GM20431 (cell line): ENCODE results near the gene PMPCA.

Experiments used
- in situ Hi-C: fragments of 300-500 bp; cut with MseI, MboI; formaldehyde crosslinking; loops from one replicate; pipeline ENCODE4 v1.15.0; 2020; ENCODE audit warnings: low sequenced_read_pairs; ENCODE audit not compliant: unreplicated experiment

PMPCA gene, protein sequence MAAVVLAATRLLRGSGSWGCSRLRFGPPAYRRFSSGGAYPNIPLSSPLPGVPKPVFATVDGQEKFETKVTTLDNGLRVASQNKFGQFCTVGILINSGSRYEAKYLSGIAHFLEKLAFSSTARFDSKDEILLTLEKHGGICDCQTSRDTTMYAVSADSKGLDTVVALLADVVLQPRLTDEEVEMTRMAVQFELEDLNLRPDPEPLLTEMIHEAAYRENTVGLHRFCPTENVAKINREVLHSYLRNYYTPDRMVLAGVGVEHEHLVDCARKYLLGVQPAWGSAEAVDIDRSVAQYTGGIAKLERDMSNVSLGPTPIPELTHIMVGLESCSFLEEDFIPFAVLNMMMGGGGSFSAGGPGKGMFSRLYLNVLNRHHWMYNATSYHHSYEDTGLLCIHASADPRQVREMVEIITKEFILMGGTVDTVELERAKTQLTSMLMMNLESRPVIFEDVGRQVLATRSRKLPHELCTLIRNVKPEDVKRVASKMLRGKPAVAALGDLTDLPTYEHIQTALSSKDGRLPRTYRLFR

DNA sequence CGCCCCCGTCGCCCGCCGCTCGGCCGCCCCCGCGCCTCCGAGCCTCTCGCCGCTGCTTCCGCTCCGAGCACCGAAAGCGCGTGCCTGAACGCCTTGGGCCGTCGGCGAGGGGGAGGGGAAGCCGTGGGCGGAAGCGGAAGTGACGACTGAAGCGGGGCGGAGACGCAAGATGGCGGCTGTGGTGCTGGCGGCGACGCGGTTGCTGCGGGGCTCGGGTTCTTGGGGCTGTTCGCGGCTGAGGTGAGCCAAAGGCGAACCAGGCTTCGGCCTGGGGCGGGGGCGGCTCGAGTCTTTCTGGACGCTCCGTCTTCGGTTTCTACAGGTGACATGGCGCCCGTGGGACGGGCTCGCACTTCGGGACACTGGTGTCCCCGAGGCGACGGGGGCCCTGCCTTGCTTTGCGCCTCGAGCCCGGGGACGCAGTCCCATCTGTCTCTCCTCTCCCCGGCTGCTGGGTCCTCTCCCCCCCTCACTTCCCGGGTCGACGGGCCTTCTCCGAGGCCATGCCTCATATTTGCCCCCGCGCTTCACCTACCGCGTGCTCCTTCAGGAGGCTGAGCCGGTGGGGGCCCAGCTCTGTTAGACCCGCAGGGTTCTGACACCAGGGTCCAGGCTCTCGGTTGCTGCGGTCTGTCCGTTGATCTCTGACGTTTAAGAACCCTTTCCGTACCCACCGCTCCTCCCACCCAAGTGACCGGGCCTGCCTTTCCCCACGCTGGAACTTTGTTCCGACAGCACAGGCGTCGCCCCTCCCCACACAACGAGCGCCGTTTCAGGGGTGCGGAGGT is at the start of gene PMPCA, which contains the start of gene ENTR1:
Gene PMPCA, plus strand, starts transcription at position 159 of the 788 bp plus-strand sequence. Its CDS starts 11 bp downstream, at position 170.
Gene ENTR1, minus strand, starts transcription at position 115 of the 788 bp plus-strand sequence. CDS start 217 bp downstream, outside the sequence.
- in situ Hi-C loops = no loop called here

- in situ Hi-C loops = no loop called here
Observed at GRCh38 chr9:136361047-136361753, 49.3 kb upstream of the PMPCA start.

DNA sequence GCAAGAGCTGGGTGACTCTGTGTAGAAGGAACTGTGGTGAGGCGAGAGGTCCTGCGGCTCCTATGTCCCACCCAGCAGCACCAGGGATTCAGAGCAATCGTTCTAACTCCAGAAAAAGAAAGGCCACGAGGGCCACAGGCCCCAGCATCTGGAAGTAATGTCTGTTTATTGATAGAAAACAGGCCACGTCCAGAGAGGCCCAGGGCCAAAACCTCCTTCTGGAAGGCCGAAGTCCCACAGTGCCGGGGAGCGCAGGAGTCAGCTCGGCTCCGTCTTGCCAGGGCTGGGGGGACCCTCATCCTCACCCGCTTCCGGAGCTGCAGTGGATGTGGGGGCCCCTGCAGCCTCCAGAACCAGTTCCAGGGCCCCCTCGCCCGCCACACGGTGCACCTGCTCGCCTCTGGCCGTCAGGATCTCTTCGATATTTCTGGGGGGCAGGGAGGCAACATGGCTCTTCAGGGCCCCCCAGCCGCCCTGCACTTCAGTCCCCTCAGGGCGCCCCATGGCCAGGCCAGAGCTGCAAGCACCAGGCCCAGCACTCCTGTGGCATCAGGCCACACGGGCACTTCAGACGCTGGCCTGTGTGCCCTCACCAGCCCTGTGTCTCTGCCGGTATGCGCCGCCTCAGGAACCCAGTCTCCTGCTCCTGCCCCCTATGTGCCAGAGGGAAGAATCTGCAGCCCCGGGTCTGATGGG is 48.6 kb upstream of the PMPCA start:
- in situ Hi-C loops = no loop called here

DNA sequence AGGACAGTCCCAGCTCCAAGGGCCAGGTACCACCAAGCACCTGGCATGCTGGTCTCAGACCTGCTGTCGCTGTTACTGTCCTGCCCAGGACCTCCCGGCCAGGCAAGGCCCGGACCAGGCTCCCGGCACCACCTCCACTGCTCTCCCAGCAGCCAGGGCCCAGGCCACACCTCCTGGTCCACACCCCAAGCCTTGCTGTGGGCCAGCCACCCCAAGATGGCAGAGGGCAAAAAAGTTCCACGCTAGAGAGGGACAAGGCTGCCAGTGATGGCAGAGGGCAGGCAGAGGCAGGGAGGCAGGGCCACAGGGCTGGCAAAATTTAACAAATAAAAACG is 48.0 kb upstream of the PMPCA start:
- in situ Hi-C loops = no loop called here

DNA sequence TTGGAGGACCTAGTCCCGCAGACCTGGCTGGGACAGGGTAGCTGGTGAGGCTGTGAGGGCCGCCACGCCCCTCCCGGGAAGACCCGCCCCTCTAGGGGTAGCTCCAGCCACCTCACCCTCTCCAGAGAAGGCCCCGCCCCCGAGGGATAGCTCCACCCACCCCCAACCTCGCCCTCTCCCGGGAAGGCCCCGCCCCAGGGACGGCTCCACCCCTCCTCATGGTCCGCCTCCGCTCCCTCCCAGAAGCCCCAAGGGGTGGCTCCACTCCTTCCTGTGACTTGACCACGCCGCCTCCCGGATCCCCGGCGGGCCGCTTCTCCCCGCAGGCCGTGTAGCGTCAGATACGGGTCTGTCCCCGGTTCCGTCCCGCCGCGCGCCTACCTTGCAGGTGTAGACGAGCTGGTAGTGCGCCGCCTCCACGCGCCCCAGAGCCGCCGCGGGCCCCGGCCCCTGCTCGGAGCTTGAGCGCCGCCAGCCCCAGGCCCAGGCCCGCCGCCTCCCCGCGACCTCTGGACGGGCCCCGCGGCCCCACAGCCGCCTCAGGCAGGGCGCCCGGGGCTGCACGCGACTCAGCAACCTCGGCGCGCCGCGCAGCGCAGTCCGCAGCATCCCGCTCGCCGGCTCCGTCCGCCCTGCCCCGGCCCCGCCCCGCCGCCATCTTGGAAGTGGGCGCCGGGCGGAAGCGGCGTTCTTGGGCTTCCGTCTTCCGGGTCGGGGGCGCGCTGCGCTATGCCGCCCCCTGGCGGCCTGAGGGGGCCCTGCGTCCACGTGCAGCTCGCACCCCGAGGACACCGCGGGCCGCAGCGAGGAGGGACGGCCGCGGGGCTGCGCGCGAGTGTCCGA is 47.1 kb upstream of the PMPCA start, which contains the start of gene DNLZ:
Gene DNLZ, minus strand, starts transcription at position 639 of the 843 bp plus-strand sequence. Its CDS starts 30 bp downstream, at position 609.
- in situ Hi-C loops = no loop called here

DNA sequence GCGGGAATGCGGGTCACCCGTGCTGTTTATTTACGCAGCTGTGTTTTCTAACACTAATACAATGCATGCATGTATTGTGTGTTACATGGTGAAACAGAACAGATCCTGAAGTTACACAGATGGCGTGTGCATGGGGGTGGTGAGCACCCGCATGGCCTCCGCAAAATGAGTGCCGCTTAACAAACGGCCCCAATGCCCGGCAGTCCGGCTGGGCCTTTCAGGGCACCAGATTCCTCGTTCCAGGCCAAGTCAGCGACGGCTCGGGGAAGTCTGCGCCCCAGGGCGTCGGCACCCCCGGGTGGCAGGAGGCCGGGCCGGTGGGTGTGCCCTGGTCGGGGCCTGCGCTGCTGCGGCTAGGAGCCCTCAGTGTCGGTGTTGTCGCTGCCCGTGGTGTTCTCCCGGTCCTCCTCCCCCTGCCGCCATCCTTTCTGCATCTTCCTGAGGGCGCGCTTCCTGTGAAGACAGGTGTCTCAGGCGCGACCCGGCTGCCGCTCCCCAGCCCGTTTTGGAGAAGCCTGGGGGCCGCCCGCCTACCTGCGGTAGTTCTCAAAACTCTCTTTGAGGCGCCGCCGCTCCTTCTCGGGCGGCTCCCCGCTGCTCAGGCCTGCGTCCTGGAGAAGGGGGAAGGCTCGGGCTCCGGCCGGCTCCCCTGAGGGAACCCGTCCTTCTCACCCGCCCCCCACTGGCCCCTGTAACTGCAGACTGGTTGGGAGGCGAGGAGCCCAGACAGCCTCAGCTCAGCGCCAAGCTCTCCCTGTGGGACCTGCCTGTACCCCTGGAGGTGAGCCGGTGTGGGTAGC is 46.3 kb upstream of the PMPCA start:
- in situ Hi-C loops = no loop called here

GRCh38 chr9:136364942-136365774 is 45.3 kb upstream of the PMPCA start:
- in situ Hi-C loops = no loop called here

- in situ Hi-C loops = no loop called here
Observed at GRCh38 chr9:136365775-136366222, 44.7 kb upstream of the PMPCA start.

GRCh38 chr9:136366826-136367225 is 43.6 kb upstream of the PMPCA start:
- in situ Hi-C loops = no loop called here

- in situ Hi-C loops = no loop called here
Observed at GRCh38 chr9:136367296-136368145, 42.9 kb upstream of the PMPCA start.

GRCh38 chr9:136368190-136368589 is 42.3 kb upstream of the PMPCA start:
- in situ Hi-C loops = no loop called here

GRCh38 chr9:136370037-136370436 is 40.4 kb upstream of the PMPCA start:
- in situ Hi-C loops = no loop called here

DNA sequence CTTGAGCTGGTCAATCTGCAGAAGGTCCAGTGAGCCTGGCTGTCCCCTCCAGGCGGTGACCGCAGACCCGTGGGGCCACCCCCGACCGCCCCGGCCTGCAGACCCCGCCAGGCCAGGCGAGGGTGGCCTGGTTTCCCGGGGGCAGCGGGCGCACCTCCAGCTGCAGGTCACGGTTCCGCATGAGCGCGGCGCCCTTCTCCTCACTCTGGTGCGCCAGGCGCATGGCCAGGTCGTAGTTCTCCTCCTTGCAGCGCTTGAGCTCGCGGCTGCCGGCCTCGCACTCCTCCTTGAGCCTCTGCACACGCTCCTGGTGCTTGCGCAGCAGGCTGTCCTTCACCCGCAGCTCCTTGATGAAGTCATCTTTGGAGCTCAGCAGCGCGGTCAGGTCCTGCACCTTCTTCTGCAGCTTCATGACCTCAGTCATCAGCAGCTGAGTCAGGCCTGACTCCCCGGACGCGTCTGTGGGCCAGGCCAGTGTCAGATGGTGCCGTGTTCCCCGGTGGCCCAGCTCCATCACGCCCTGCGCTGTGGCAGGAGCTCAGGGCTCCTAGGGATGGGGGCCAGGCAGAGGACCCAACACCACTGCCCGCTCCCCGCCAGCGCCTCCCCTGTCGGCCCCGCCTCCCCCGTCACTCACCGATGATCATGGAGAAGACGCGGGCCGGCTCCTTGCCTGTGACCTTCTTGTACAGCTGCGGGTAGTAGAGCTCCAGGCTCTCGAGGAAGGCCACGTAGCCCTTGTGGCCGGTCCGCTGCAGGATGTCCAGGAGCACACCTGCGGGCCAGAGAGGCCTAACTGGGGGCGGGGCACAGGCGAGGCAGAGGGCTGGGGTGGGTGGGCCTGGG is 39.5 kb upstream of the PMPCA start:
- in situ Hi-C loops = no loop called here

- in situ Hi-C loops = no loop called here
Observed at GRCh38 chr9:136371533-136371880, 39.0 kb upstream of the PMPCA start.

GRCh38 chr9:136372006-136372405 is 38.5 kb upstream of the PMPCA start:
- in situ Hi-C loops = no loop called here
